SH-SY5Y (cell line): ENCODE data around the gene OBI1.

Experiments used
- GATA2 ChIP-seq: IDR thresholded peaks from 2 replicates; pipeline ENCODE4 v1.6.1; 2011; ENCODE audit warnings: mild to moderate bottlenecking, low read depth, low read length
- GATA3 ChIP-seq: IDR thresholded peaks from 2 replicates; pipeline ENCODE4 v1.6.1; 2011; ENCODE audit warnings: low read depth, mild to moderate bottlenecking, low read length, moderate library complexity

Gene OBI1

GRCh38 chr13:78659732-78660494 lies 958 bp upstream of the OBI1 start:
- no peak for TF ChIP-seq GATA3
- no peak for TF ChIP-seq GATA2

GRCh38 chr13:78659450-78659730 lies 435 bp upstream of the OBI1 start:
- TF ChIP-seq GATA2 (no peak), GATA3 (no peak)

GRCh38 chr13:78657699-78658629 lies 991 bp downstream of the OBI1 start:
- TF ChIP-seq GATA2 (no peak), GATA3 (no peak)

DNA sequence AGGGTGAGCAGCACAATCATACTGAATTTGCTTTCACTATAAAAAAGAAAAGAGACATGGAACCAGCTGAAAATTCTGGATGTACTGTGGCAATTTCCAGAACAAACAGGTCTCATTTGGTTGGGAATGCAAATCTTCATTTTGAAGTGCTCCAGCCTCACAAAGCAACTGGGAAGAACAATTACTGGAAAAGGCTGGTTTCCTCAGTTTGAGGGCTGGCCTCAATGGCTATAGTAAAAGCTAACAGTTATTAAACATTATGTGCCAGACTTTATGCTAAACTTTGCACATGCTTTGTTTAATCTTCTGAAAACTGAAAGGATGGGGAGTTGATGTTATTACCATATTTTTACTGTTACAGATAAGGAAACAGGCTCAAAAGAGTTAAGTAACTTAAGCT lies 3.0 kb downstream of the OBI1 start:
- no peak for TF ChIP-seq GATA3

GRCh38 chr13:78655007-78655406 lies 3.9 kb downstream of the OBI1 start:
- TF ChIP-seq GATA3 (no peak), GATA2 (no peak)

DNA sequence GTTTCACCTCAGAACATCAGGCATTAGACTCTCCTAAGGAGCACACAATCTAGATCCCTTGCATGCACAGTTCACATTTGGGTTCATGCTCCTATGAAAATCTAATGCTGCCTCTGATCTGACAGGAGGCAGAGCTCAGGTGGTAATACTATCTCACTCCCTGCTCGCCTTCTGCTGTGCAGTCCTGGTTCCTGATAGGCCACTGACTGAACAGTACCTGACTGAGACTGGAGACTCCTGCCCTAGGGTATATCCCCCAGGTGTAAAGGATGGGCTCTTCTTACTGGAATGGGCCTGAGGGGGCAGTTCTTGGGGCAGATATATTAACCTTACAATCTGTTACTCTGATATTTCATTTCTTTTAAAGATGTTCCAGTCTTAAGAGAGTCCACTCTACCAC lies 6.3 kb downstream of the OBI1 start:
- TF ChIP-seq GATA3 (no peak), GATA2 (no peak)

- no peak for TF ChIP-seq GATA3
- no peak for TF ChIP-seq GATA2
Measured at GRCh38 chr13:78650717-78651083, 8.3 kb downstream of the OBI1 start.

DNA sequence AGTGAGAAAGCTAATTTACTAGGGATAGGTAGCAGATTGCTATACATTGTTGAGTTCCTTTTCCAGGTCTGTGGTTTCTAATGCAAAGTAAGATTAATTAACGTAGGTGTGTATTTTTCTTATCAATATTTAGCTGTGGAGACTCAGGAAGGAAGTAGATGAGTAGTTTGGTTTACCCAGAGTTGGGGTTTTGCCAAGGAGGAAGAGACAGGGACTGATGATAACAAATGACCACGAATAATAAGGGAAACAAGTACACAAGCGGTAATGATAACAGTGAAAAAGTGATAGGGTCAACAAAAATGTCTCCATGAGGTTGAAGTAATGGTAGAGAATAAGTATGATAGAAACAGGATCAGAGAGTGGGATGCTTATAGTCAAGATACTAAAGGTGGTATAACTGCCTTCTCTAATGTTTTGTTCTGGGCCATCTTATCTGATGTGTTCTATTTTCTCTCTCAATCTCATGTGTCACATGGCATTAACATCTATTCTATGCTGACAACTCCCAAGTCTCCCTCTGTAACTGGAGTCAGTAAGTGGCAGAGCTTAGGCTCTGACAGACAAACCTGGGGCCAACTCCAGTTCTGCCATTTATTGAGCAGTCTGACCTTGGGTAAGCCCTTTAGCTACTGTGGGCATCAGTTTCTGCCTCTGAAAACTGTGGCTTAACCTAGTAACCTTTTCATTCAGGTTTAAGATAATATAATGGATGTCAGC lies 8.8 kb downstream of the OBI1 start:
- TF ChIP-seq GATA3 (no peak), GATA2 (no peak)

DNA sequence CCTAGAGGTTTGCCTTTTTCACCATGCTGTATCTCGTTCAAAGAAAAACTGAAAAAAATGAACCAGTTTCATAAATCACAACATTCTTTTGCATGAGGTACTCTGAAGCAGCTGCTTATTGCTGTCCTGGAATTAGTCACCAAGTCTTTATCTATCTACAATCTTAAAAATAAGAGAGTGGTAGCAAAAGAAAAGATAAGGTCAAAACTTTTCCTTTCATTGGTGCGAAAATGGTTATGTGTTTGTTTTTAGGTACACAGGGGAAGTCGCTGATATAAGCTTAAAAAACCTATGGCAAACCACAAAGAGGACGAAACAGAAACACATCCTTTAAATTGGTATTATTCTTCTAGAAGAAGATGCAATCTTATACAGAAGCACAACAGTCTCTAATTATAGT lies 20.7 kb downstream of the OBI1 start:
- TF ChIP-seq GATA2: no peak
- no peak for TF ChIP-seq GATA3

GRCh38 chr13:78636495-78636894 lies 22.5 kb downstream of the OBI1 start:
- TF ChIP-seq GATA2 (no peak), GATA3 (no peak)

DNA sequence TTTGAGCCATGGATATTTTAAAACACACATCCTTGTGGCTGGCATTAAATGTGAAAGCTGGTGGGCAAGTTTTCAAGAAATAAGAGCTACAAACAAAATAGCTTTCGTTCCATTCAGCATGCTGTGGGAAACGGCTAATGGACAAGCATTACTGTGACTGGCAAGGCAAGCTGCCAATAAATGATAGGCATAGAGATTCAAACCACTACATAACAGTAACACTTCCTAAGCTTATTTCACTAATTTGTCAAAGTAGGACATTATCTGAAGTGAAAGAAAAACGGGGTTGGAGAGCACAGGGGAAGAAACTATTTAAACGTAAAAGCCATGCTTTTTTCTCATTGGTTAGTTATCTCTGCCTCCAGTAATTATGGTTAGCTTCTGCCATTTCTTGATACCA lies 26.0 kb downstream of the OBI1 start:
- no peak for TF ChIP-seq GATA2
- no peak for TF ChIP-seq GATA3

DNA sequence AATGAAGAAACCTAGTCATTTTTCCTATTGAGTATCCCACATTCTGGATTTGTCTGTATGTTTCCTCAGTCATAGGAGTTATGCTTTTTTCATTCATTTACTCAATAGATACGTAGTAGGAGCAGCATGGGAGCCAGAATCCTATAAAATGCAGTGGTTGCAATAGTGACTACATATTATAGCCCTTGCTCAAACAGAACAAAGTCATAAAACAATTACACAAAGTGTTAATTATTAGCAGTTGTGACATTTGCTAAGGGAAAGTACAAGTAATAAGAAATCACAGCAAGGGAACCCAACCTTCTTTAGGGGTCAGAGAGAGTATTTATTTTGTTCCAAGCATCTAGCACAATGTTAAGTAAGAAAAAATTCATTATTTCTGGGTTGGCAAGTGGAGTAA lies 27.9 kb downstream of the OBI1 start:
- TF ChIP-seq GATA2 (no peak), GATA3 (no peak)

DNA sequence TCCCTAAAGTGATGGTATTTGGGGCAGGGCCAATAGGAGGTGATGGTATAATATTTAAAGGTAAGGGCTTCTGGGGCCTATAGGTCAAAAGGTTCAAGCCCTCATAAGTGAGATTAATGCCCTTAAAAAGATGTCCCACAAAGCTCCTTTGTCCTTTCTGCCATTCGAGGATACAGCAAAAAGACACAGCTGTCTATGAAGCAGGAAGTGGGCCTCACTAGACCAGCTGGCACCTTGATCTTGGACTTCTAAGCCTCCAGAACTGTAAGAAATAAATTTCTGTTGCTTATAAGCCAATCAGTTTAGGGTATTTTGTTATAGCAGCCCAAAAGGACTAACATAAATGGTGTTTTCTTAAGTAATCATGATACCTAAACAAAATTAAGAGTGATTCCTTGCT lies 28.4 kb downstream of the OBI1 start:
- TF ChIP-seq GATA3: no peak
- no peak for TF ChIP-seq GATA2

GRCh38 chr13:78625384-78625783 lies 33.6 kb downstream of the OBI1 start:
- no peak for TF ChIP-seq GATA3
- TF ChIP-seq GATA2: no peak
